Endothelial cell of umbilical vein (primary cell): ENCODE results near the gene SLC33A1.

Experiments
- EZH2 ChIP-seq: IDR thresholded peaks from 2 replicates; pipeline ENCODE4 v1.6.1; 2012; ENCODE audit warnings: borderline replicate concordance, low read depth, mild to moderate bottlenecking, moderate library complexity, low read length, inconsistent platforms; ENCODE audit not compliant: severe bottlenecking
- GATA2 ChIP-seq: IDR thresholded peaks from 2 replicates; pipeline ENCODE4 v1.7.0; 2011; ENCODE audit warnings: low read depth, mild to moderate bottlenecking, moderate library complexity, mixed read lengths, low read length; ENCODE audit not compliant: insufficient read length, insufficient read depth
- JUN ChIP-seq: IDR thresholded peaks from 2 replicates; pipeline ENCODE4 v1.6.1; 2011; ENCODE audit warnings: borderline replicate concordance, low read depth; ENCODE audit not compliant: insufficient read length, insufficient read depth
- MAX ChIP-seq: IDR thresholded peaks from 2 replicates; pipeline ENCODE4 v1.6.1; 2011; ENCODE audit not compliant: insufficient read depth, insufficient read length
- MYC ChIP-seq: IDR thresholded peaks from one replicate; pipeline ENCODE4 v1.6.1; 2011; ENCODE audit warnings: mild to moderate bottlenecking, low read depth, low read length
- POLR2A ChIP-seq: IDR thresholded peaks from 2 replicates; pipeline ENCODE4 v1.6.1; 2012; ENCODE audit warnings: low read depth, mild to moderate bottlenecking, control low read depth, low read length
- POLR2AphosphoS5 ChIP-seq: IDR thresholded peaks from 2 replicates; pipeline ENCODE4 v1.6.1; 2012; ENCODE audit warnings: low read depth, mild to moderate bottlenecking, control low read depth, low read length, moderate library complexity; ENCODE audit not compliant: insufficient read depth
- TF ChIP-seq, protein P1 (sequence below), 2 donors: IDR thresholded peaks; 1 replicate in 1 of 2; 2 replicates in 1 of 2; pipeline ENCODE4 v1.5.1; 2011; ENCODE audit warnings: low read length in 2 of 2, mild to moderate bottlenecking in 2 of 2, moderate library complexity in 2 of 2, control low read depth in 1 of 2, inconsistent platforms in 1 of 2, low read depth in 1 of 2; ENCODE audit not compliant: insufficient read depth in 1 of 2; ENCODE audit errors: extremely low read depth in 1 of 2

GRCh38 chr3:155880286-155880685, 26.1 kb upstream of the SLC33A1 start:
- TF ChIP-seq, protein P1, sequence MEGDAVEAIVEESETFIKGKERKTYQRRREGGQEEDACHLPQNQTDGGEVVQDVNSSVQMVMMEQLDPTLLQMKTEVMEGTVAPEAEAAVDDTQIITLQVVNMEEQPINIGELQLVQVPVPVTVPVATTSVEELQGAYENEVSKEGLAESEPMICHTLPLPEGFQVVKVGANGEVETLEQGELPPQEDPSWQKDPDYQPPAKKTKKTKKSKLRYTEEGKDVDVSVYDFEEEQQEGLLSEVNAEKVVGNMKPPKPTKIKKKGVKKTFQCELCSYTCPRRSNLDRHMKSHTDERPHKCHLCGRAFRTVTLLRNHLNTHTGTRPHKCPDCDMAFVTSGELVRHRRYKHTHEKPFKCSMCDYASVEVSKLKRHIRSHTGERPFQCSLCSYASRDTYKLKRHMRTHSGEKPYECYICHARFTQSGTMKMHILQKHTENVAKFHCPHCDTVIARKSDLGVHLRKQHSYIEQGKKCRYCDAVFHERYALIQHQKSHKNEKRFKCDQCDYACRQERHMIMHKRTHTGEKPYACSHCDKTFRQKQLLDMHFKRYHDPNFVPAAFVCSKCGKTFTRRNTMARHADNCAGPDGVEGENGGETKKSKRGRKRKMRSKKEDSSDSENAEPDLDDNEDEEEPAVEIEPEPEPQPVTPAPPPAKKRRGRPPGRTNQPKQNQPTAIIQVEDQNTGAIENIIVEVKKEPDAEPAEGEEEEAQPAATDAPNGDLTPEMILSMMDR (IDR thresholded peaks at IDR 0.05; ENCODE audit: extremely low read depth in 1 of 2, insufficient read depth in 1 of 2, low read depth in 1 of 2, low read length in 2 of 2), result no peak
- TF ChIP-seq EZH2 (no peak), POLR2A (no peak), JUN (no peak), POLR2AphosphoS5 (no peak), MYC (no peak), GATA2 (no peak), MAX (no peak)
